Measurements from ENCODE around the gene PPIL1.

- TF ChIP-seq MYC (CRISPR knock-in tag; IDR thresholded peaks at IDR 0.05; ENCODE audit: borderline replicate concordance): no peak
- TF ChIP-seq, protein P1, sequence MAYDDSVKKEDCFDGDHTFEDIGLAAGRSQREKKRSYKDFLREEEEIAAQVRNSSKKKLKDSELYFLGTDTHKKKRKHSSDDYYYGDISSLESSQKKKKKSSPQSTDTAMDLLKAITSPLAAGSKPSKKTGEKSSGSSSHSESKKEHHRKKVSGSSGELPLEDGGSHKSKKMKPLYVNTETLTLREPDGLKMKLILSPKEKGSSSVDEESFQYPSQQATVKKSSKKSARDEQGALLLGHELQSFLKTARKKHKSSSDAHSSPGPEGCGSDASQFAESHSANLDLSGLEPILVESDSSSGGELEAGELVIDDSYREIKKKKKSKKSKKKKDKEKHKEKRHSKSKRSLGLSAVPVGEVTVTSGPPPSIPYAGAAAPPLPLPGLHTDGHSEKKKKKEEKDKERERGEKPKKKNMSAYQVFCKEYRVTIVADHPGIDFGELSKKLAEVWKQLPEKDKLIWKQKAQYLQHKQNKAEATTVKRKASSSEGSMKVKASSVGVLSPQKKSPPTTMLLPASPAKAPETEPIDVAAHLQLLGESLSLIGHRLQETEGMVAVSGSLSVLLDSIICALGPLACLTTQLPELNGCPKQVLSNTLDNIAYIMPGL (CRISPR knock-in tag; IDR thresholded peaks at IDR 0.05; ENCODE audit: borderline replicate concordance in 1 of 2, low read depth in 1 of 2): no peak
- TF ChIP-seq POLR2A (IDR thresholded peaks at IDR 0.05; ENCODE audit: insufficient read depth in 1 of 2, low read depth in 2 of 2, low read length in 2 of 2): no peak
- no peak for TF ChIP-seq SUZ12 (IDR thresholded peaks at IDR 0.05; ENCODE audit: low read depth, low read length)
- TF ChIP-seq, protein P2, sequence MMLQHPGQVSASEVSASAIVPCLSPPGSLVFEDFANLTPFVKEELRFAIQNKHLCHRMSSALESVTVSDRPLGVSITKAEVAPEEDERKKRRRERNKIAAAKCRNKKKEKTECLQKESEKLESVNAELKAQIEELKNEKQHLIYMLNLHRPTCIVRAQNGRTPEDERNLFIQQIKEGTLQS (CRISPR knock-in tag; IDR thresholded peaks at IDR 0.05): no peak
- TF ChIP-seq RXRB (CRISPR knock-in tag; IDR thresholded peaks at IDR 0.05; ENCODE audit: borderline replicate concordance): no peak
- no peak for TF ChIP-seq MEIS1 (CRISPR knock-in tag; IDR thresholded peaks at IDR 0.05; ENCODE audit: borderline replicate concordance)
- TF ChIP-seq YY1 (IDR thresholded peaks at IDR 0.05; ENCODE audit: insufficient read depth, insufficient replicate concordance, low read depth, low read length): no peak
- TF ChIP-seq, protein P3, sequence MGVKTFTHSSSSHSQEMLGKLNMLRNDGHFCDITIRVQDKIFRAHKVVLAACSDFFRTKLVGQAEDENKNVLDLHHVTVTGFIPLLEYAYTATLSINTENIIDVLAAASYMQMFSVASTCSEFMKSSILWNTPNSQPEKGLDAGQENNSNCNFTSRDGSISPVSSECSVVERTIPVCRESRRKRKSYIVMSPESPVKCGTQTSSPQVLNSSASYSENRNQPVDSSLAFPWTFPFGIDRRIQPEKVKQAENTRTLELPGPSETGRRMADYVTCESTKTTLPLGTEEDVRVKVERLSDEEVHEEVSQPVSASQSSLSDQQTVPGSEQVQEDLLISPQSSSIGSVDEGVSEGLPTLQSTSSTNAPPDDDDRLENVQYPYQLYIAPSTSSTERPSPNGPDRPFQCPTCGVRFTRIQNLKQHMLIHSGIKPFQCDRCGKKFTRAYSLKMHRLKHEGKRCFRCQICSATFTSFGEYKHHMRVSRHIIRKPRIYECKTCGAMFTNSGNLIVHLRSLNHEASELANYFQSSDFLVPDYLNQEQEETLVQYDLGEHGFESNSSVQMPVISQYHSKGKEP (CRISPR knock-in tag; IDR thresholded peaks at IDR 0.05): no peak
- no peak for TF ChIP-seq HNF4A (CRISPR knock-in tag; IDR thresholded peaks at IDR 0.05)
- no peak for TF ChIP-seq ZNF646 (CRISPR knock-in tag; IDR thresholded peaks at IDR 0.05)
- TF ChIP-seq RFX3 (CRISPR knock-in tag; IDR thresholded peaks at IDR 0.05): no peak
These were observed 65.4 kb downstream of the PPIL1 start for GRCh38 chr6:36809156-36809555.

Data from HepG2 (cell line).